HG02884 (cell line): ENCODE results near the gene ASF1B.

Experiments used
- ATAC-seq: cut with Tn5 transposase; IDR thresholded peaks from one replicate; pipeline ENCODE4 v1.9.1; 2021; ENCODE audit warnings: mild to moderate bottlenecking, moderate library complexity; ENCODE audit not compliant: unreplicated experiment

ASF1B gene

GRCh38 chr19:14089662-14090508 lies 46.5 kb downstream of the ASF1B start:
- no peak for ATAC-seq

GRCh38 chr19:14089412-14089661 lies 47.1 kb downstream of the ASF1B start:
- no peak for ATAC-seq

DNA sequence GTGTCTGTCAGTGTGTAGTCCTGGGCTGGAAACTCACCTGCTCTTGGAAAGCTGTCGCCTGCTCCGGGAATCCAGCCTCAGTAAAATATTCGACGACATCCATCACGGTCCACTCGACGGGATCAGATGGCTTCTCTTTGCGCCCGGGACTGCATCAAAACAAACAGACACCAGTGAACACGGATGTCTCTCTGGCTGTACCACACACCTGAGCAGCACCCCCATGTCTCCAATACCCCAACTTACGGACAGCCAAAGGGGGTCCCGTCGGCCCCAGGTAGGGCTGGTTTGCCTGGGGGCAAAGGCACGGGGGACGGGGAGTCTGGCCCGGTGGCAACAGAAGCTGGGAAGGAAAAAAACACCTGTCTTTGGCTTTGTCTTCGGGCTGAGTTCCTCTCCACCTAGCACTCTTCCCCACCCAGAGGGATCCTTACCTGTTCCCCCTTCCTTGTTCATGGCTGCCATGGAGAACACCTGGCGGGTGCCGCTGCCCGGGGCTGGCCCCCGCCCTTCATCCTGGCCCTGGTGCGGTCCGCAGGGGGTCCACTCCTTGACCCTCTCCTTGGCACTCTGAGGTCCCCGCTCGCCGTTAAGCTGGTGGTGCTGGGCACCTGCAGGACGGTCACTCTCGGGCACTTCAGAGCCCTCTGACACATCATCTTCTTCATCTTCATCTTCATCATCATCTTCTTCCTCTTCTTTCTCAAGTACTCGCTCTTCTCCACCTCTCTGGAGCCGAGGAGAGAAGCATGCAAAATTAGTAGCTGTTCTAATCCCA lies 47.6 kb downstream of the ASF1B start:
- no peak for ATAC-seq

DNA sequence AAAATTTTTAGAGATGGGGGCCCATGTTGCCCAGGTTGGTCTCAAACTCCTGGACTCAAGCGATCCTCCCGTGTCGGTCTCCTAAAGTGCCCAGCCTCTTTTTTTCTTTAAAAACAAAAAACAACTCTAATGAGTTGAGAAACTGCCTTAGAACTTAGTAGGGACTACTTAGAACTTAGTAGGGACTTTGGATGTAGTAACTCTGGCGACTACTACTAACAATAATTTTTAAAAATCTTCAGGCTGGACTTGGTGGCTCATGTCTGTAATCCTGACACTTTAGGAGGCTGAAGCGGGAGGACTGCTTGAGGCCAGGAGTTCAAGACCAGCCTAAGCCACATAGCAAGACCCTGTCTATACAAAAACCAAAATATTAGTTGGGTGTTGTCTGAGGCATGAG lies 50.3 kb downstream of the ASF1B start:
- ATAC-seq, result no peak

DNA sequence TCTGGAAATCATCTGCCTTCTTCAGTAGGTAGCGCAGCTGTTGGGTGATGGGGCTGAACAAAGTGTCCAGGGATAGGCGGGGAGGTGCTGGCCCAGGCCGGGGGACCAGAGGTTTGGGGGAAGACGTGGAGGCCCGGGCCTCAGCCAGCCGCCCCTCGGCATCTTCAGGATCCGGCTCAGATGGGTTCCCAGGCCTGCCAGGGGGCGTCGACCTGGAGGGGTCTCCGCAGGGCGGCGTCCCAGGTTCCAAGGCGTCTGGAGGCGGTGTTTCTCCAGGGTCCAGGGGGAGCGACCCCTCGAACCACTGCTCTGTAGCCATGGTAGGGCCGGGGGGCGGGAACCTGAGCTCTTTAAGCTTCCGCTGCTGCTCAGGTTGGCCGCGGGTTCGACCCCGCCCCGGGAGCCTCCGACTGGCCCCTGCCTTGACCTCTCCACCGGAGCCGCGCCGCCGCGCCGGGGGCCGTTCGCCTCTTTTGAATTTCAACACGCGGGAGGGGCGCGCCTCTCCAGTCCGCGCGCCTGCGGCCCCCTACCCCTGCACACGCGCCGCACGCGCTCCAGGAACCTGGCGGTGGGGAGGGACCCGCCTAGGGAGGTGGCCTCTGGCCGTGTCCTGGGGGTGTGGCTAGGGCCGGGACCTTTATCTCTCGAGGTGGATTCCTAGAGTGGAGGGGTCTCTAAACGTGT lies 50.9 kb downstream of the ASF1B start, which contains the start of gene C19orf67:
Gene C19orf67, minus strand, starts transcription at position 475 of the 687 bp plus-strand sequence. Its CDS starts 156 bp downstream, at position 319.
- no peak for ATAC-seq

GRCh38 chr19:14082675-14082960 lies 53.8 kb downstream of the ASF1B start:
- ATAC-seq, result no peak

DNA sequence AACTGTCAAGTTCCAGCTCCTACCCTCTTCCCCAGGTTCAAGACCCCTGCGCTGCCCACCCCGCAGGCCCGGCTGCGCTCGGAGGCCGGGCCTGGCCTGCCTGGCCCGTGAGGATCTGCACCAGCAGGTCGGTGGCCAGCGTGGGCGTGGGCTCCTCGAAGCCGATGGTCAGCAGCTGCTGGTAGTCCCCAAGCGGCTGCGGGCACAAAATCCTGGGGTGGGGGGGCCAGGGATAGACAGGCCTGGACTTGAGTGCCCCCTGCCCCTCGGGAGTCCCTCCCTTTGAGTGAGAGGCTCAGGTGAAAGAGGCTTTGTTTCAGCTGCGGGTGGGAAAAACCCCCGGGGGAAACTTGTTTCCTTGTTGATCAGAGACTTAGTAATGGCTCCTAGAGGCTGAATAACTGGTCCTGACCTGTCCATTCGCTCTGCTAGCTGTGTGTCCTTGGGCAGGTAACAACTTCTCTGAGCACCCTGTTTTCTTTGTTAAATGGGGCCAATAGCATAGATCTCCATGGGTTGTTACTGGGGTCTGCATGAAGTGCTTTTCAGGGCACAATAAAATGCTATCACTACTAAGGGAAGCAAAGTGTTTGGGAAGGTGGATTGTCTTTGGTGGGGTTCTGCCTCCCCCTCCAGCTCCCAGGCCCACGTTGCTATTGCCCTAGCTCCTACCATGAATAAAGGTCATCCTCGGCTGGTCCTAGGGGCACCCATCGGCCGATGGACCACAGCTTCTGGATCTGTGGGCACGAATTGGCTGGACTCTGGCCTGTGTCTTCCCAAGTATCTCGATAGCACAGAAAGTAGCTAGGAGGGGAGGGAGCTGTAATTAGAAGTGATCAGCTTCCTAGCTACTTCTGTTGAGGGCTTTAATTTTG lies 54.4 kb downstream of the ASF1B start:
- no peak for ATAC-seq

GRCh38 chr19:14080887-14081796 lies 55.2 kb downstream of the ASF1B start:
- peak; percentile 76 for ATAC-seq

DNA sequence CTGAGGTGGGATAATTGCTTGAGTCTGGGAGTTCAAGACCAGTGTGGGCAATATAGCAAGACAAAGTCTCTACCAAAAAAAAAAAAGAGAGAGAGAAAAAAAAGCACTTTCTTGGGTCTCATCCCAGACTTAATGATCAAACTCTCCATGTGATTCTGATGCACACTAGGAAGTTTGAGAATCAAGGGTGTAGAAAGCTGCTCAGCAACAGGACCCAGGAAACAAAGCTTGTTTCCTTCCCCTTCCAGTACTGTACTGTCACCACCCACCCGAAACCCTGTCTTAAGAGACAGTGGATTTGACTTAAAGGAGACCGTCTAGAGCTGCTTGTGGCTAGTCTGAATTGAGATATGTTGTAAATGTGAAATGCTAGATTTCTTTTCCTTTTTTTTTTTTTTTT lies 58.0 kb downstream of the ASF1B start:
- no peak for ATAC-seq

DNA sequence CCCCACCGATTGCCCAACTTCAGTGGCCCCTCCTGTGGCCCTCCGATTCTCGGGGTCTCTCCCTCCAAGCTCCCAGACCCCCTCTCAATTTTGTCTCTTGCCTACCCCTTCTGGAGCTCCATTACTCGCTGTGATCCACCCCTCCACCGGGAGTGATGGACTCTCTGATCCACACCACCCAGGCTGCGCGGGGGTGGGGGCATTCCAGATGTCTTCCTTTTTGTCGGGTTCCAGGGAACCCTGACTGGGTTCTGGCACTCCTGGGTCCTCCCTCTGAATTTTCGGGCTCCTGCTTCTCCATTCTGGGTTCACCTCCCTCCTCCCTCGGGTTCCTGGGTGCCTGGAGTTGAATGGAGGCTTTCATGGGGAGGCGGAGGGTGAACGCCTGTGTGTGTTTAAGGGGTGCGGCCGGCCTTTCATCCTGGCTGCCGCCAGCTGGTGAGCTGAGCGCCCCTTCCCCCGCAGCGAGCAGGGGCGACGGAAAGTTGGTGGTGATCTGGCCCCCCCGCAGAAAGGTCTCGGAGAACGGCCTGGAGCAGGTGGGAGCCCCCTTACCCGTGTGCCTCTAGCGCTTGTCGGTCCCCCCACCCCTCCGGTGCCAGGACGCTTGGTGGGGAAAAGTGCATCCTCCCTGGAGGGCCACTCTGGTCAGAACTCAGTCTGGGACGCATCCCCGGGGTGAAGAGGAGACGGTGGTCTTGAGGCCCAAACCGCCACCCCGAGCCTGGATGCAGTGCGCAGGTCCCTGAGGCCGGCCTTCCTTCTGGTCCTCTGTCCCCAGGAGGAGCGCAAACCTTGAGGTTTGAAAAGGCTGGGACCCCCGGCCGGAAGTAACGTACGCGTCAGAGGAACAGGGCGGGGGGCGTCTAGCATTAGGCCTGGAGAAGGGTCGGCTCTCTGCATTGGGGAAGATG lies 62.2 kb downstream of the ASF1B start:
- no peak for ATAC-seq

DNA sequence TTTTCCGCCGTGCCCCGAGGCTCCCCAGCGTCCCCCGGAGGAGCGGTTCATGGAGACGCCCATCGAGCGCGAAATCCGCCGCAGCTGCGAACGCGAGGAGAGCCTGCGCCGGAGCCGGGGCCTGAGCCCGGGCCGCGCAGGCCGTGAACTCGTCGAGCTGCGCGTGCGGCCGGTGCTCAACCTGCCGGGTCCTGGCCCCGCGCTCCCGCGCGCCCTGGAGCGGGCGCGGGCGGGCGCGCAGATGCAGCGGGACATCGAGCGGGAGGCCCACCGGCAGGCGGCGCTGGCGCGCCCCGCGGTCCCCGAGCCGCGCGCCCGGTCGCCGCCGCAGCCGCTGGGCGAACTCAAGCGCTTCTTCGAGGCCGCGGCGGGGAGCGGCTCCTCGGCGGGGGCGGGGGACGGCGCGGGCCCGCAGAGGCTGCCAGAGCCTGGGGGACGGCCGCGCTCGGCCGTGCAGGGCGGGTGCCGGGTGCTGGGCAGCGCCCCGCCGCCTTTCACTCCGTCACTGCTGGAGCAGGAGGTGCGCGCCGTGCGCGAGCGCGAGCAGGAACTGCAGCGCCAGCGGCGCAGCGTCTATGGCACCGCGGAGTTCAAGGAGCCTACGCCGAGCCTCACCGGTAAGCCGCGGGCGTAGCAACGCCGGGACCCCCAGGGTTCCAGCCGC lies 63.0 kb downstream of the ASF1B start:
- no peak for ATAC-seq

DNA sequence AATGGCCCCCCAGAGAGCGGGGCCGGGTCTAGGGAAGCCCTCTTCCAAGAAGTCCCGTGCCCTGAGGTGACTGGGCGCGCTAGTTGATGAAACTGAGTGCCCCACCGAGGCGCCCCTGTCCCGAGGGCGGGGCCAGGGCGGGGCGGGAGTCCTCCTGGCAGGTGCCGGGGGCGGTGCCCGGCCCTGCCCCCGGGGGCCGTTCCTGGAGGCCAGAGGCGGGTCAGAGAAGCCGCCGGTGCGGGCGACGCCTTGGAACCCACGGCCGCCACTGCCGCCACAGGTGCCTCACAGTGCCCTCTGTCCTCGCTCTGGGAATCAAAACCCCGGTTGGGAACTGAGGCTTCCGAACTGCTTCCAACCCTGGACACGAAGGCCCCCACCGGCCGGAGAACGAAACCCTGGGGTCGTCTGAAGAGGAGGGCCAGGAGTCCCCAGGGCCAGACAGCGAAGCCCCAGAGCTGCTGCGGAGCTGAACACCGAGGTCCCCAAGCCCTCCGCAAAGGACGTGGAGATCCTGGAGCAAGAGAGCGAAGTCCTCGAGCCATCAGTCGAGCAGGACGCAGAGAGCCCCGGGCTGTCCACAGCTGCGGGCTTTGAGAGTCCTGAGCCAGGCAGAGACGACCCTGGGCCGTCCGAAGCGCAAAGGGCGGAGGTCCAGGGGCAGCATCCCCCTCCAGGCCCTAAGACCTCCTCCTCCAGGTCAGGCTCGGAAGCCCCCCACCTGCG lies 63.7 kb downstream of the ASF1B start, which contains the start of gene MISP3:
Gene MISP3, plus strand, starts transcription at position 252 of the 726 bp plus-strand sequence. CDS start 524 bp downstream, outside the sequence.
- no peak for ATAC-seq

GRCh38 chr19:14070268-14071050 lies 65.9 kb downstream of the ASF1B start:
- no peak for ATAC-seq
